Tibial nerve (tissue), 4 donors: ENCODE measurements around the gene PTPRJ.

Experiments
- CTCF ChIP-seq, 5 experiments: fragments of 200-600 bp in 3 of 5; fragments of 450-650 bp in 2 of 5; sonication (generic) in 3 of 5; IDR thresholded peaks; one replicate each; pipeline ENCODE4 v1.5.1; 2016 to 2019; ENCODE audit warnings: antibody characterized with exemption in 5 of 5, mild to moderate bottlenecking in 3 of 5, moderate library complexity in 2 of 5
- EP300 ChIP-seq, 2 donors: sonication (generic); formaldehyde crosslinking; IDR thresholded peaks; one replicate each; pipeline ENCODE4 v1.6.1; 2017; ENCODE audit warnings: antibody characterized with exemption in 2 of 2, mild to moderate bottlenecking in 1 of 2
- POLR2A ChIP-seq, 2 donors: fragments of 450-650 bp; IDR thresholded peaks; one replicate each; pipeline ENCODE4 v1.6.1; 2017; ENCODE audit warnings: antibody characterized with exemption in 2 of 2, mild to moderate bottlenecking in 2 of 2, moderate library complexity in 2 of 2

DNA sequence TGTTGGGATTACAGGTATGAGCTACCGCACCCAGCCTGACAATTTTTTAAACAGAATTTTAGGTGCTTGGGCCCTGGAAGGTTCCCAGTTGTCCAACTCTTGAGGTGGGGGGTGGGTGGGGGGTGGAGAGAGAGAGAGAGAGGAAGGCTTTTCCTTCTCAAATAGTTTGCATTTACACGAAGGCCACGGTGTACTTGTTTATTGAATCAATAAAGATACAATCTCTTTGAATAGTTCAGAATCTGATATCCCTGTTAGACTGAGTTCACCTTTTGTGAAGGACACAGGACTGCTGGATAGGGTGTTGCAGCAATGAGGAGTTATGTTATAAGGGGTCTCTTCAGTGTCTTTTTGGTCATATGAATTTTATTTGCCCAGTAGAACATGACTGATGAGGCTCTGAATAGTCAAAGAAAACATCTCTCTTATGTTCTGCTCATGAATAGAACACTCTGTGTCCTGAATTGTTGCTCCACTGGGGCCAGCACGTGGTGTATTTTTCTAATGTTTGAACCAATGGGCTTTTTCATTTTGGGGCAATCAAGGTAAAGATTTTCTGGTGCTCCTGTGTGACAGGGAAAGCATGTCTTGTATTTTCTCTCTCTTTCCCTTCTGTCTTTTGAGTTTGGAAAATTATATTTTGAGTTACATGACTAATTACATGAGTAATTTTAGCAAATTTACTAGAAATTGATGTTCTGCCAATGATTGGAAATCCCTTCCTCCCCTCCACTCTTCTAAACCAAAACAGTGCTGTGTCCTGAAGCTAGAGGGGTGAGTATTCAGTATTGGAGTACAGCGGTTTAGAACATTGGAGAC, 61.7 kb downstream of the PTPRJ start:
- no peak for TF ChIP-seq CTCF (IDR thresholded peaks at IDR 0.05)
- TF ChIP-seq EP300 (IDR thresholded peaks at IDR 0.05), result peak in 1 of 2 donors; percentile 23
- TF ChIP-seq POLR2A (IDR thresholded peaks at IDR 0.05), result no peak
